MM.1S (cell line): Measurements from ENCODE around the gene TMA16.

Source experiments
- DNase-seq: peaks from one replicate; pipeline ENCODE4 v3.0.0-alpha.2; 2015
- H2AFZ ChIP-seq: fragments of 300-600 bp; sonication (generic); 2 replicates; pipeline ENCODE4 v1.6.0; 2016; ENCODE audit warnings: antibody characterized with exemption, low read length
- H3F3A ChIP-seq: fragments of 300-600 bp; sonication (generic); 2 replicates; pipeline ENCODE4 v1.6.1; 2016; ENCODE audit warnings: mild to moderate bottlenecking, antibody characterized with exemption, low read length, moderate library complexity, mixed read lengths; ENCODE audit not compliant: insufficient read depth
- H3K27ac ChIP-seq: fragments of 300-600 bp; sonication (generic); 2 replicates; pipeline ENCODE4 v1.5.1; 2016; ENCODE audit warnings: mild to moderate bottlenecking, low read length
- H3K27me3 ChIP-seq: fragments of 300-600 bp; sonication (generic); replicated peaks from 2 replicates; pipeline ENCODE4 v1.6.0; 2016; ENCODE audit warnings: low read length; ENCODE audit not compliant: insufficient read depth
- H3K36me3 ChIP-seq: fragments of 300-600 bp; sonication (generic); replicated peaks from 2 replicates; pipeline ENCODE4 v1.6.1; 2016; ENCODE audit warnings: mild to moderate bottlenecking, low read length, mixed read lengths; ENCODE audit not compliant: insufficient read depth
- H3K4me1 ChIP-seq: fragments of 300-600 bp; sonication (generic); 2 replicates; pipeline ENCODE4 v1.6.1; 2016; ENCODE audit warnings: low read length, mixed read lengths
- H3K4me2 ChIP-seq: fragments of 300-600 bp; sonication (generic); 2 replicates; pipeline ENCODE4 v1.6.0; 2016; ENCODE audit warnings: low read depth, low read length
- H3K4me3 ChIP-seq: fragments of 300-600 bp; sonication (generic); 2 replicates; pipeline ENCODE4 v1.5.1; 2016; ENCODE audit warnings: low read length, mixed read lengths
- H3K79me2 ChIP-seq: fragments of 300-600 bp; sonication (generic); 2 replicates; pipeline ENCODE4 v1.6.1; 2016; ENCODE audit warnings: mixed run types, low read length, mixed read lengths
- H3K9ac ChIP-seq: fragments of 300-600 bp; sonication (generic); 2 replicates; pipeline ENCODE4 v1.6.1; 2016; ENCODE audit warnings: low read length, mixed read lengths
- H3K9me2 ChIP-seq: fragments of 300-600 bp; sonication (generic); replicated peaks from 2 replicates; pipeline ENCODE4 v1.6.1; 2016; ENCODE audit warnings: mild to moderate bottlenecking, low read length, mixed read lengths; ENCODE audit not compliant: insufficient read depth
- H3K9me3 ChIP-seq: fragments of 300-600 bp; sonication (generic); replicated peaks from 2 replicates; pipeline ENCODE4 v1.6.1; 2016; ENCODE audit warnings: mild to moderate bottlenecking, low read length, mixed read lengths; ENCODE audit not compliant: insufficient read depth
- H4K20me1 ChIP-seq: fragments of 300-600 bp; sonication (generic); 2 replicates; pipeline ENCODE4 v1.6.1; 2016; ENCODE audit warnings: mild to moderate bottlenecking, low read length, moderate library complexity, mixed read lengths; ENCODE audit not compliant: insufficient read depth
- CTCF ChIP-seq: fragments of 300-600 bp; sonication (generic); IDR thresholded peaks from 2 replicates; pipeline ENCODE4 v1.5.1; 2016; ENCODE audit warnings: antibody characterized with exemption, low read length, mixed read lengths
- EZH2 ChIP-seq: fragments of 300-600 bp; sonication (generic); optimal IDR thresholded peaks from 2 replicates; pipeline ENCODE3; 2017; ENCODE audit warnings: low read depth, mild to moderate bottlenecking, antibody characterized with exemption, low read length, mixed read lengths
- EZH2phosphoT487 ChIP-seq: fragments of 300-600 bp; sonication (generic); IDR thresholded peaks from 2 replicates; pipeline ENCODE4 v1.6.1; 2018; ENCODE audit warnings: antibody characterized with exemption, low read length

The TMA16 gene

GRCh38 chr4:163566257-163566796 lies 71.8 kb downstream of the TMA16 start:
- no peak for DNase-seq
- H3K27ac ChIP-seq, result no peak overlapping the region
- no peak overlapping the region for H3K4me2 ChIP-seq
- H3K79me2 ChIP-seq, result no peaks in the 10 kb centered on the region
- no peaks in the 10 kb centered on the region for H3K9me2 ChIP-seq
- no peak overlapping the region for H3K4me3 ChIP-seq
- H3K36me3 ChIP-seq, result no peaks in the 10 kb centered on the region
- no peaks in the 10 kb centered on the region for H3K4me1 ChIP-seq
- no peaks in the 10 kb centered on the region for H4K20me1 ChIP-seq
- no peaks in the 10 kb centered on the region for H3K27me3 ChIP-seq
- H2AFZ ChIP-seq, result no peak overlapping the region
- no peaks in the 10 kb centered on the region for H3F3A ChIP-seq
- no peaks in the 10 kb centered on the region for H3K9me3 ChIP-seq
- no peak overlapping the region for H3K9ac ChIP-seq
- TF ChIP-seq EZH2 (no peak), CTCF (no peak), EZH2phosphoT487 (no peak)

DNA sequence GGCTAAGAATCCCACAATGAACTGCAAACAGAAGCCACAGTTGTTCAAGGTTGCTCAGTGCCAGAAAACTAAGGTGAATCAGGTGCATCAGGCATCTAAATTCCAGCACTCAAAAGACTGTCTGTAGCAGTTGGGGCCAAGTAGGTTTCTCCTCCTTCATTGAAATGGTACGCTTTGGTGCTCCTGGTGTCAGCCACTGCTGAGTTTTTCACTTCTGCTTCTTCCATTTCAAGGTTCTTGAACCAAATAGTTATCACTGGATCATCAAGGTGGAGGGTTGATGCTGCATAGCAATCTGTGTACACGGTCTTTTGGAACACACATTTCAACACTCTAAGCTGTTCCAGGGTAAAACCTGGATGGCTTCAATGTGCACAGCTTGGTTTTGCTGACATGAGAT lies 74.4 kb downstream of the TMA16 start:
- H3K27ac ChIP-seq, result no peak overlapping the region
- no peaks in the 10 kb centered on the region for H3K36me3 ChIP-seq
- H3K9me2 ChIP-seq, result no peaks in the 10 kb centered on the region
- no peaks in the 10 kb centered on the region for H3K79me2 ChIP-seq
- no peaks in the 10 kb centered on the region for H3K9me3 ChIP-seq
- no peaks in the 10 kb centered on the region for H4K20me1 ChIP-seq
- no peak overlapping the region for H2AFZ ChIP-seq
- no peak for DNase-seq
- H3K4me1 ChIP-seq, result no peaks in the 10 kb centered on the region
- no peaks in the 10 kb centered on the region for H3K27me3 ChIP-seq
- H3K4me3 ChIP-seq, result no peak overlapping the region
- no peak overlapping the region for H3K4me2 ChIP-seq
- no peaks in the 10 kb centered on the region for H3F3A ChIP-seq
- TF ChIP-seq CTCF (no peak), EZH2 (no peak), EZH2phosphoT487 (no peak)
- no peak overlapping the region for H3K9ac ChIP-seq
